Neural progenitor cell (in vitro differentiated cells): ENCODE results near the gene TTPAL. TPM values are rescaled to one million over a fixed set of nuclear protein-coding genes. Genes with fewer than 3 reads are reported as not detected.

Experiments
- DNase-seq: peaks from one replicate; pipeline ENCODE4 v3.0.0-alpha.2; 2016; ENCODE audit warnings: low spot score
- H2AFZ ChIP-seq: fragments of 200-600 bp; sonication (generic); replicated peaks from 2 replicates; pipeline ENCODE4 v1.6.1; 2016; ENCODE audit warnings: antibody characterized with exemption
- H3F3A ChIP-seq: fragments of 200-600 bp; sonication (generic); 2 replicates; pipeline ENCODE4 v1.6.1; 2016; ENCODE audit warnings: antibody characterized with exemption, low read depth
- H3K27ac ChIP-seq: fragments of 200-600 bp; sonication (generic); 2 replicates; pipeline ENCODE4 v1.5.1; 2016; ENCODE audit warnings: mild to moderate bottlenecking
- H3K27me3 ChIP-seq: fragments of 200-600 bp; sonication (generic); 2 replicates; pipeline ENCODE4 v1.6.1; 2016; ENCODE audit warnings: mild to moderate bottlenecking, moderate library complexity
- H3K36me3 ChIP-seq: fragments of 200-600 bp; sonication (generic); 2 replicates; pipeline ENCODE4 v1.5.1; 2016
- H3K4me1 ChIP-seq: fragments of 200-600 bp; sonication (generic); 2 replicates; pipeline ENCODE4 v1.6.1; 2016; ENCODE audit warnings: mixed run types
- H3K4me2 ChIP-seq: fragments of 200-600 bp; sonication (generic); 2 replicates; pipeline ENCODE4 v1.6.1; 2016
- H3K4me3 ChIP-seq: fragments of 200-600 bp; sonication (generic); 2 replicates; pipeline ENCODE4 v1.5.1; 2016
- H3K79me2 ChIP-seq: fragments of 200-600 bp; sonication (generic); 2 replicates; pipeline ENCODE4 v1.6.1; 2016; ENCODE audit warnings: low read depth
- H3K9ac ChIP-seq: fragments of 200-600 bp; sonication (generic); 2 replicates; pipeline ENCODE4 v1.6.1; 2016
- H3K9me3 ChIP-seq: fragments of 200-600 bp; sonication (generic); 2 replicates; pipeline ENCODE4 v1.5.1; 2016; ENCODE audit warnings: low read depth
- H4K20me1 ChIP-seq: fragments of 200-600 bp; sonication (generic); 2 replicates; pipeline ENCODE4 v1.6.1; 2016; ENCODE audit warnings: low read depth
- H3K27ac Mint-ChIP-seq: 3 replicates; pipeline ENCODE4 v1.8.0; 2021; ENCODE audit warnings: mixed read lengths
- H3K27me3 Mint-ChIP-seq: 2 replicates; pipeline ENCODE4 v1.8.0; 2022; ENCODE audit warnings: low read depth, mild to moderate bottlenecking, inconsistent platforms, moderate library complexity, mixed read lengths; ENCODE audit not compliant: insufficient read depth
- H3K36me3 Mint-ChIP-seq: 3 replicates; pipeline ENCODE4 v1.8.0; 2021; ENCODE audit warnings: mixed read lengths
- H3K4me1 Mint-ChIP-seq: 3 replicates; pipeline ENCODE4 v1.8.0; 2021; ENCODE audit warnings: mixed read lengths
- H3K4me3 Mint-ChIP-seq: 3 replicates; pipeline ENCODE4 v1.8.0; 2021; ENCODE audit warnings: mild to moderate bottlenecking, moderate library complexity, mixed read lengths
- H3K9me3 Mint-ChIP-seq: 3 replicates; pipeline ENCODE4 v1.8.0; 2020; ENCODE audit warnings: mixed read lengths
- EZH2 ChIP-seq: fragments of 200-600 bp; sonication (generic); IDR thresholded peaks from 2 replicates; pipeline ENCODE4 v1.6.1; 2017; ENCODE audit warnings: antibody characterized with exemption, mild to moderate bottlenecking, moderate library complexity
- EZH2phosphoT487 ChIP-seq: fragments of 200-600 bp; sonication (generic); IDR thresholded peaks from 2 replicates; pipeline ENCODE4 v1.6.1; 2017; ENCODE audit warnings: antibody characterized with exemption
- total RNA-seq: library from RNA; depleted of rRNA; stranded (reverse); fragments of >200 nt; gene quantifications from 2 replicates; pipeline ENCODE4 v1.2.3, GENCODE V29; 2015; ENCODE audit warnings: low replicate concordance
- TF ChIP-seq, protein P1 (sequence below): fragments of 200-600 bp; sonication (generic); IDR thresholded peaks from 2 replicates; pipeline ENCODE4 v1.5.1; 2017; ENCODE audit warnings: antibody characterized with exemption, mild to moderate bottlenecking

TTPAL gene
- total RNA-seq, 1 donor from 2014 or later, result 7.8 TPM

DNA sequence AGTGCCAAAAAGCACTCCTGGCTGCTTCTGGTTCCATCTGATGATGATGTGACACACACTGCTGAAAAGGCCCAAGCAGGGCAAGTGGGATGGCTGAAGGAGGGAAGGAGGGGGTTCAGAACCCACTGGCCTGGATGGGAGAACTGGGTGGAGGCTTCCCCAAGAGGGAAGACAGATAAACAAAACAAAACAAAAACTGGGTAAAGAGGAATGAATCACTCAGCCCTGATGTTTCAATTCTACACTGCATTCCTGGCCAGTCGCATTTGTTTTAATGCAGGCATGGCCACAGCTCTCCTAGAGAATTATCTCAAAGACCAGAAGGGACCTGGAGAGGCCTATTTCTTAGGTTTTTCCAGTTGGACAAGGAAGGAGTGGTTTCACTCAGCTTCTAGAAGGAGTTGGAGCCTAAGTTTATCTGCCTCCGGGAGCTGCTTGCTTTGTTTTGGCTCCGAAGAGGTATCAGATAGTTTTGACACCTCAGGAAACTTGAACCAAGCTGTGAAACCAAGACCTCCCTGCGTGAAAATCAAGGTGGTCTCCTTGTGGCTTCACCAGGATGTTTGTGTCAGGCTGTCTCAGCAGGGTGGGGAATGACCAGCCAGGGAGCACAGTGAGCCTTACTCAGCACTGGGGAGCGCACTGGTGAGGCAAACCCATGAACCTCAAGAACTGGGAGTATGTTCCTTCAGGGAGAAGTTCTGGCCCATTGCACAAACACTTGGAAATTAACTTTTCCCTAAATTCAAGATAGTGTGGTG, 16.1 kb downstream of the TTPAL start:
- Histone ChIP-seq H3K36me3 (no peaks in the 10 kb centered on the region), H3K79me2 (no peaks in the 10 kb centered on the region), H3K4me1 (no peaks in the 10 kb centered on the region), H3K4me2 (no peak overlapping the region), H3K9me3 (no peaks in the 10 kb centered on the region), H3K9ac (no peak overlapping the region), H3K27me3 (no peaks in the 10 kb centered on the region), H3K27ac (no peak overlapping the region), H3K4me3 (no peak overlapping the region), H4K20me1 (no peaks in the 10 kb centered on the region), H2AFZ (no peak overlapping the region), H3F3A (no peaks in the 10 kb centered on the region)
- Mint-ChIP-seq H3K4me1 (no peaks in the 10 kb centered on the region), H3K9me3 (no peaks in the 10 kb centered on the region), H3K36me3 (peaks cover 24% of the 10 kb centered on the region), H3K27me3 (no peaks in the 10 kb centered on the region), H3K4me3 (no peak overlapping the region), H3K27ac (no peak overlapping the region)
- DNase-seq, result no peak
- no peak for TF ChIP-seq EZH2phosphoT487
- TF ChIP-seq EZH2, result no peak
- TF ChIP-seq, protein P1, sequence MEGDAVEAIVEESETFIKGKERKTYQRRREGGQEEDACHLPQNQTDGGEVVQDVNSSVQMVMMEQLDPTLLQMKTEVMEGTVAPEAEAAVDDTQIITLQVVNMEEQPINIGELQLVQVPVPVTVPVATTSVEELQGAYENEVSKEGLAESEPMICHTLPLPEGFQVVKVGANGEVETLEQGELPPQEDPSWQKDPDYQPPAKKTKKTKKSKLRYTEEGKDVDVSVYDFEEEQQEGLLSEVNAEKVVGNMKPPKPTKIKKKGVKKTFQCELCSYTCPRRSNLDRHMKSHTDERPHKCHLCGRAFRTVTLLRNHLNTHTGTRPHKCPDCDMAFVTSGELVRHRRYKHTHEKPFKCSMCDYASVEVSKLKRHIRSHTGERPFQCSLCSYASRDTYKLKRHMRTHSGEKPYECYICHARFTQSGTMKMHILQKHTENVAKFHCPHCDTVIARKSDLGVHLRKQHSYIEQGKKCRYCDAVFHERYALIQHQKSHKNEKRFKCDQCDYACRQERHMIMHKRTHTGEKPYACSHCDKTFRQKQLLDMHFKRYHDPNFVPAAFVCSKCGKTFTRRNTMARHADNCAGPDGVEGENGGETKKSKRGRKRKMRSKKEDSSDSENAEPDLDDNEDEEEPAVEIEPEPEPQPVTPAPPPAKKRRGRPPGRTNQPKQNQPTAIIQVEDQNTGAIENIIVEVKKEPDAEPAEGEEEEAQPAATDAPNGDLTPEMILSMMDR, result no peak

DNA sequence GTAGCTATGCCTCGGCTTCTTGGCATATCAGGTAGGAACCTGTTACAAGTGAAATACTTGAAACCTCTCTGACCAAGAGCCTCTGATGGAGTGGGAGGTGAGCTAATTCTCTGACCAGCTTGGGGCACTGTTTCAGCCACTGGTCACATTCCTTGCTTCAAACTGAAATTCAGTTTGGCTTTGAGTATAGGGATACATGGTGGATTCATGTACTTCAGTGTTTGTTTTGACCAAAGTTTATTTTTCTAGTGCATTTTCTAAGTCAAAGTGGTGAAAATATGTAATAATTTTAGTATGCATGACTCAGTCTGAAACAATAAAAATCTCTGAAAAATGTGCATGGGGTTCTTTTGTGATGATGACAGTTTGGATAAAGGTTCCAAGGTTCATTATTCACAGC, 18.6 kb downstream of the TTPAL start:
- no peak for TF ChIP-seq EZH2phosphoT487
- TF ChIP-seq, protein P1, result no peak
- TF ChIP-seq EZH2, result no peak
- Histone ChIP-seq H4K20me1 (no peaks in the 10 kb centered on the region), H3K4me3 (no peak overlapping the region), H3K9ac (no peak overlapping the region), H3F3A (no peaks in the 10 kb centered on the region), H3K9me3 (no peaks in the 10 kb centered on the region), H3K4me1 (no peaks in the 10 kb centered on the region), H3K27ac (no peak overlapping the region), H2AFZ (no peak overlapping the region), H3K4me2 (no peak overlapping the region), H3K36me3 (no peaks in the 10 kb centered on the region), H3K79me2 (no peaks in the 10 kb centered on the region), H3K27me3 (no peaks in the 10 kb centered on the region)
- peaks cover 26% of the 10 kb centered on the region for H3K36me3 Mint-ChIP-seq
- DNase-seq, result no peak
- H3K4me1 Mint-ChIP-seq, result no peaks in the 10 kb centered on the region
- H3K27ac Mint-ChIP-seq, result no peak overlapping the region
- H3K9me3 Mint-ChIP-seq, result no peaks in the 10 kb centered on the region
- H3K27me3 Mint-ChIP-seq, result no peaks in the 10 kb centered on the region
- no peak overlapping the region for H3K4me3 Mint-ChIP-seq

DNA sequence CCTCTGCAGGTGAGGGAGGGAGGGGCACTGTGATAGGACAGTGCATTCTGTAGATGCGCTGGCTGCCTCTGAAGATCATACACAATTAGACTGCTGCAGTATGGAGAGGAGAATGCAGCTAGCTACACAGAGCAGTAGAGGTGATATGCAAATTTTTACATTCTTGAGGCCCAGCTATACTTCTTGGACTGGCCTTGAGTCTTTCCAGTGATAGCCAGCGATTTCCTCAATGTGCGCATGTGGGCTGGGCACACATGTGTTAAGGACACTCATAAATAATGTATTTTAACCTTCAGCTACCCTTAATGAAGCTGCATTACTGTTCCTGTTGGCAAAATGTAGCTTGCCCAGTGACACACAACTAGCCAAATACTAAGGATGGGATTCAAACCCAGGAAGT, 19.0 kb downstream of the TTPAL start:
- no peaks in the 10 kb centered on the region for H3K4me1 ChIP-seq
- no peak overlapping the region for H3K27ac ChIP-seq
- Mint-ChIP-seq H3K9me3 (no peaks in the 10 kb centered on the region), H3K4me1 (no peaks in the 10 kb centered on the region), H3K4me3 (no peak overlapping the region), H3K27ac (no peak overlapping the region), H3K27me3 (no peaks in the 10 kb centered on the region), H3K36me3 (peaks cover 23% of the 10 kb centered on the region)
- no peaks in the 10 kb centered on the region for H3K27me3 ChIP-seq
- no peaks in the 10 kb centered on the region for H4K20me1 ChIP-seq
- no peak overlapping the region for H2AFZ ChIP-seq
- H3K79me2 ChIP-seq, result no peaks in the 10 kb centered on the region
- no peak overlapping the region for H3K4me2 ChIP-seq
- H3K36me3 ChIP-seq, result no peaks in the 10 kb centered on the region
- H3F3A ChIP-seq, result no peaks in the 10 kb centered on the region
- H3K9ac ChIP-seq, result no peak overlapping the region
- no peak for DNase-seq
- TF ChIP-seq EZH2, result no peak
- no peak for TF ChIP-seq EZH2phosphoT487
- TF ChIP-seq, protein P1, result no peak
- H3K4me3 ChIP-seq, result no peak overlapping the region
- H3K9me3 ChIP-seq, result no peaks in the 10 kb centered on the region
